ENCODE data around the gene ESR1.

Gene ESR1

DNA sequence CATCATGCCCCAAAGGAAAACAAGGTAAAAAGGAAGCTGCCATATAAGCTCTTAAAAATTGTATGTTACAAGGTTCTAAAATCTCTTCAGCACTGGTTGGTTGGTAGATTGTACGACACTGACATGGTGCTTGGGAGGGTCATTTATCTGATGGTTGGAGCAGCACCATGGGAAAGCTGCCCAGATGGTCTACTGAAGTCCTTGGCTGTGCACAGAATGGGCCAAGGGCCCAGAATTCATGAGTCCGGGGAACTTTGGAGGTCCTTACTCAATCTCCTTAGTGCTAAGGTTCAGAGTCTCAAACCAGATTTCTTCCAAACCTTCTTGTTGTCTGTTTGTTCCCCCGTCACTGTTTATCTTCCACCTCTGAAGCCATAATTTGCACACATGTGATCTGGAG, 314.4 kb downstream of the ESR1 start:
- H2AFZ ChIP-seq (ENCODE audit: low read depth): no peak overlapping the region
- no peak overlapping the region for H3K9ac ChIP-seq
- no peaks in the 10 kb centered on the region for H3K27me3 ChIP-seq (ENCODE audit: insufficient read depth, low read depth)
- H3K4me2 ChIP-seq: no peak overlapping the region
- no peaks in the 10 kb centered on the region for H3K79me2 ChIP-seq (ENCODE audit: insufficient read depth, low read depth)
- no peaks in the 10 kb centered on the region for H4K20me1 ChIP-seq (ENCODE audit: insufficient read depth)
- H3K4me3 ChIP-seq (IDR thresholded peaks at IDR 0.05; ENCODE audit: insufficient read depth, low read depth, low read length): no peak overlapping the region
- H3K27ac ChIP-seq: no peak overlapping the region
- H3K36me3 ChIP-seq (ENCODE audit: insufficient read depth): no peaks in the 10 kb centered on the region
- peaks cover 21% of the 10 kb centered on the region for H3K4me1 ChIP-seq (ENCODE audit: low read depth, poor library complexity, severe bottlenecking)
- TF ChIP-seq, protein P1, sequence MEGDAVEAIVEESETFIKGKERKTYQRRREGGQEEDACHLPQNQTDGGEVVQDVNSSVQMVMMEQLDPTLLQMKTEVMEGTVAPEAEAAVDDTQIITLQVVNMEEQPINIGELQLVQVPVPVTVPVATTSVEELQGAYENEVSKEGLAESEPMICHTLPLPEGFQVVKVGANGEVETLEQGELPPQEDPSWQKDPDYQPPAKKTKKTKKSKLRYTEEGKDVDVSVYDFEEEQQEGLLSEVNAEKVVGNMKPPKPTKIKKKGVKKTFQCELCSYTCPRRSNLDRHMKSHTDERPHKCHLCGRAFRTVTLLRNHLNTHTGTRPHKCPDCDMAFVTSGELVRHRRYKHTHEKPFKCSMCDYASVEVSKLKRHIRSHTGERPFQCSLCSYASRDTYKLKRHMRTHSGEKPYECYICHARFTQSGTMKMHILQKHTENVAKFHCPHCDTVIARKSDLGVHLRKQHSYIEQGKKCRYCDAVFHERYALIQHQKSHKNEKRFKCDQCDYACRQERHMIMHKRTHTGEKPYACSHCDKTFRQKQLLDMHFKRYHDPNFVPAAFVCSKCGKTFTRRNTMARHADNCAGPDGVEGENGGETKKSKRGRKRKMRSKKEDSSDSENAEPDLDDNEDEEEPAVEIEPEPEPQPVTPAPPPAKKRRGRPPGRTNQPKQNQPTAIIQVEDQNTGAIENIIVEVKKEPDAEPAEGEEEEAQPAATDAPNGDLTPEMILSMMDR (conservative IDR thresholded peaks at IDR 0.05; ENCODE audit: low read depth, low read length): no peak

DNA sequence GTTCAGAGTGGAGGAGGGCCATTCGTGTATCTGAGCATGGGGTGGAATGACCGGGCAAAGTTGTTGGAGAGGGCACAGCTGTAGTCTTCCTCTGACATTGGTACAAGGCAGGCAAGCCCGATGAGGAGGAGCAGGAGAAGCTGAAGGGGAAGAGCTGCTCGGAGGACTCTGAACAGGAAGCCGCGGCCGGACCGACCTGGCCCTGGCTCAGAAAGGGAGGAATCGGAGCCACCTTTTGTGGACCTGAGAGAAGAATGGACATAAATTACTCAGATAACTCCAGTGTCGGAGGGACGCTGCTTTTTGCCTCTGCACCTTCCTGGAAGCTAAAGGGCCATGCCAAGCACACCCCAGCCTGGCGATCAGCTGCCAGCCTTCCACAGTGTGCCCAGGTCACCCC, 315.0 kb downstream of the ESR1 start:
- H3K27me3 ChIP-seq (ENCODE audit: insufficient read depth, low read depth): no peaks in the 10 kb centered on the region
- H4K20me1 ChIP-seq (ENCODE audit: insufficient read depth): no peaks in the 10 kb centered on the region
- no peak overlapping the region for H3K27ac ChIP-seq
- H3K4me1 ChIP-seq (ENCODE audit: low read depth, poor library complexity, severe bottlenecking): peaks cover 15% of the 10 kb centered on the region
- no peaks in the 10 kb centered on the region for H3K36me3 ChIP-seq (ENCODE audit: insufficient read depth)
- H3K4me3 ChIP-seq (IDR thresholded peaks at IDR 0.05; ENCODE audit: insufficient read depth, low read depth, low read length): no peak overlapping the region
- H3K9ac ChIP-seq: no peak overlapping the region
- H3K79me2 ChIP-seq (ENCODE audit: insufficient read depth, low read depth): no peaks in the 10 kb centered on the region
- TF ChIP-seq, protein P1 (conservative IDR thresholded peaks at IDR 0.05; ENCODE audit: low read depth, low read length): no peak
- no peak overlapping the region for H2AFZ ChIP-seq (ENCODE audit: low read depth)
- no peak overlapping the region for H3K4me2 ChIP-seq

DNA sequence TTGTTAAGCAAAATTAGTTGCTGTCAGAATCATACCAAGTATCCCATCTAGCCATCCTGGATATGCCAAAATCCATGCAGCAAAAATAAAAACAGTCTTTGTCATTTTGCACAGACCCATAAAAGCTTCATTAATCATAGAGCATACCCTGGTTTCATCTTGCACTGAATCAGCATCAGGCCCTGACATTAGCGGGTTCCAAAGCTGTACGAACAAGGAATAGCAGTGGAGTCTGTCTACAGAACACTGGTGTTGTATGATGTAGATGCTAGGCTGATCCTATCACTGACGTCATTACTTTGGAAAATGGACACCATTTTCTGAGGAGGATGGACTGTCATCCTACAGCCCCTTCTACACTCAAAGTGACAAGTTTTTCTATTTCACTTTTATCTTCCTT, 315.6 kb downstream of the ESR1 start:
- TF ChIP-seq, protein P1 (conservative IDR thresholded peaks at IDR 0.05; ENCODE audit: low read depth, low read length): no peak
- Histone ChIP-seq H3K4me2 (no peak overlapping the region), H2AFZ (ENCODE audit: low read depth) (no peak overlapping the region), H4K20me1 (ENCODE audit: insufficient read depth) (no peaks in the 10 kb centered on the region), H3K4me1 (ENCODE audit: low read depth, poor library complexity, severe bottlenecking) (peaks cover 9% of the 10 kb centered on the region), H3K9ac (no peak overlapping the region), H3K79me2 (ENCODE audit: insufficient read depth, low read depth) (no peaks in the 10 kb centered on the region), H3K27ac (no peak overlapping the region), H3K4me3 (IDR thresholded peaks at IDR 0.05; ENCODE audit: insufficient read depth, low read depth, low read length) (no peak overlapping the region), H3K36me3 (ENCODE audit: insufficient read depth) (no peaks in the 10 kb centered on the region), H3K27me3 (ENCODE audit: insufficient read depth, low read depth) (no peaks in the 10 kb centered on the region)

DNA sequence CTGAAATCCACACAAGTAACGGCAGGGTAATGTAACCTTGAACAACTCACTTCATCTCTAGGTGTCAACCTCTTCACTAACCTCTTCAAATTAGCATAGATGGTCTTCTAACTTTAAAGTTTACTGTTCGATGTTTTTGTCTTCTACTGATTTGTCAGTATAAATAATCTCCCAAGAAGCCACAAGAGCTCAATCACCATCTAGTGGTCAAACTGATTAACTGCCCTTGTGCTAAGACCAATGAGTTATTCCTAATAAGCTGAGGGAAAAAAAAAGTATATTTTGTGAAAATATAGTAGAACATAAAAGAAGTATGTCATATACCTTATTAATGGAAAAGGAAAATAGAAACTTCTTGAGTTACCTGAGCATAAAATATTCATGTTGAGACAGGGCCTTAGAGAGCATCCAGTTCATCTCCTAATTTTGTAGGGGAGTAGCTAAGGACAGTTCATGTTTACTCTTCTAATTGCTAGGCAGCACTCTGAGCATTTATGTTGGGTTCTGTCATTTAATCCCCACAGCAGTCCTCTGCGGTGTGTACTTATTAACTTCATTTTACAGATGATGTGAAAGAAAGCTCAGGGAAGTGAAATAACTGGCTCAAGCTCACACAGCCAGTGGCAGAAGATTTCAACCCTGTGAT, 317.1 kb downstream of the ESR1 start:
- Histone ChIP-seq H4K20me1 (ENCODE audit: insufficient read depth) (no peaks in the 10 kb centered on the region), H3K4me2 (no peak overlapping the region), H3K79me2 (ENCODE audit: insufficient read depth, low read depth) (no peaks in the 10 kb centered on the region), H3K27me3 (ENCODE audit: insufficient read depth, low read depth) (no peaks in the 10 kb centered on the region), H3K4me1 (ENCODE audit: low read depth, poor library complexity, severe bottlenecking) (peaks cover 7% of the 10 kb centered on the region), H3K36me3 (ENCODE audit: insufficient read depth) (no peaks in the 10 kb centered on the region), H2AFZ (ENCODE audit: low read depth) (no peak overlapping the region; the same call in 1 of the 2 replicates), H3K9ac (no peak overlapping the region), H3K27ac (no peak overlapping the region), H3K4me3 (IDR thresholded peaks at IDR 0.05; ENCODE audit: insufficient read depth, low read depth, low read length) (no peak overlapping the region)
- TF ChIP-seq, protein P1 (conservative IDR thresholded peaks at IDR 0.05; ENCODE audit: low read depth, low read length): peak; percentile 80

Data from KMS-11 (cell line).